Activated T-cell treated with anti-CD3 and anti-CD28 coated beads, Interleukin-2, amount 50 U/mL, for 24 hours (primary cell): ENCODE data around the gene DDX1.
"Not testable (repeated sequence)": the region's sequence is repeated elsewhere in the genome, so short reads cannot be mapped to it uniquely, and the experiment has no call there.

ENCODE experiments used
- DNase-seq: peaks from one replicate; pipeline ENCODE4 v3.0.0-alpha.2; 2020
- H3K27ac Mint-ChIP-seq: 2 replicates; pipeline ENCODE4 v1.8.0; 2020; ENCODE audit warnings: mild to moderate bottlenecking, mixed read lengths
- H3K27me3 Mint-ChIP-seq: 2 replicates; pipeline ENCODE4 v1.8.0; 2020; ENCODE audit warnings: mixed read lengths
- H3K36me3 Mint-ChIP-seq: 2 replicates; pipeline ENCODE4 v1.8.0; 2020; ENCODE audit warnings: low read depth, mixed read lengths
- H3K4me1 Mint-ChIP-seq: 2 replicates; pipeline ENCODE4 v1.8.0; 2020; ENCODE audit warnings: low read depth, mixed read lengths
- H3K4me3 Mint-ChIP-seq: 2 replicates; pipeline ENCODE4 v1.8.0; 2020; ENCODE audit warnings: mild to moderate bottlenecking, moderate library complexity, mixed read lengths
- H3K9me3 Mint-ChIP-seq: 2 replicates; pipeline ENCODE4 v1.8.0; 2020; ENCODE audit warnings: mixed read lengths

DDX1 gene

DNA sequence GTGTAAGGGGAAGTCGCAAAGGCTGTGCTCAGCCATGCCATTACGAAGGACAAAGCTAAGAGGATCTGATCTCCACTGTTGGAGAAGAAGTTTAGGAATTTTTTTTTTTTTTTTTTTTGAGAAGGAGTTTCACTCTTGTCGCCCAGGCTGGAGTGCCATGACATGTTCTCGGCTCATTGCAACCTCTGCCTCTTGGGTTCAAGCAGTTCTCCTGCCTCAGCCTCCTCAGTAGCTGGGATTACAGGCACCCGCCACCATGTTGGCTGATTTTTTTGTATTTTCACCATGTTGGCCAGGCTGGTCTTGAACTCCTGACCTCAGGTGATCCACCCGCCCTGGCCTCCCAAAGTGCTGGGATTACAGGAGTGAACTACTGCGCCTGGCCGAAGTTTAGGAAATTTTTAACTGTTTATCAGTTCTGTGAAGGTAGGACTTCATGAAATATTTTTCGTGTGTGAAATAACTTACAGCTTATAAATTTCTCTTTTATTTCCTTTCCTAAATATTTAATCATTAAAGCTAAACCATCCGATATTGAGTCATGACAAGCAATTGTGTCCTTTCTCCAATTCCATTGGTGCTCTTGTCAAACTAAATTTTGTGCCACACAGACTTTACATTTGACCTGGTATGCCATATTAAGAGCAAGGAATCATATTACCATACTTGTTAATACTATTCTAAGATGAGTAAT lies 22.2 kb downstream of the DDX1 start:
- Mint-ChIP-seq H3K4me1 (peaks cover 3% of the 10 kb centered on the region), H3K27me3 (no peaks in the 10 kb centered on the region), H3K9me3 (no peaks in the 10 kb centered on the region), H3K36me3 (peaks cover 71% of the 10 kb centered on the region), H3K4me3 (no peak overlapping the region), H3K27ac (no peak overlapping the region)
- DNase-seq = no peak

DNA sequence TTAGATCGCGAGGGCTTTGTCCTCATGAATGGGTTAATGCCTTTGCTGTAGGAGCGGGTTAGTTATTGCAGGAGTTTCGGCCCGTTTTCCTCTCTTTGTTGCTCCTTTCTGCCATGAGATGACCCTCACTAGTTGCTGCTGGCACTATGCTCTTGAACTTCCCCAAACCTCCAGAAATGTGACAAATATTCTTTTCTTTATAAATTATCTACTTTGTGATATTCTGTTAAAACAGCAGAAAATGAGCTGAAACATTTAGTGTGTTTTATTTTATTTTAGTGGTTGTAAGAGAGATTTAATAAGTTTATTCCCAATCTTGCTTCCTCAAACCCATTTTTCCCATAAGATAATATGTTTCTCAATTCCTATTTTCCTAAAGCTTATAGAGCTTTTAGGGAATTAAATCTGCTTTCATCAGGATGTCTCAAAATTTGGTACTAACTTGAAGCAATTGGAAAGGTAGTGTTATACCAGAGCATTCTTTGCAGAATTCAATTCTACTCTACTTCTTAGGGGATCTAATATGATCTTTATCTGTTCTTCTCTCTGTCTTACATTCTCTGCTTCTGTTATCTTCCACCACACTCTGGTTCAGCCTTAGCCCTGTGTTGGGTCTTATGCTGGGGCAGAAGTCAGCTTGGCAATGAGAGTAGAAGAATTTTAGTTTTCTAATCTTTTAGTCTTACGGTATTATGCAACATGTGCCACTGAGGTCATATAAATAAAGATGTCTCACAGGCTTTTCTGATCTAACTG lies 23.1 kb downstream of the DDX1 start:
- H3K27ac Mint-ChIP-seq = peak overlapping the region; percentile 27
- DNase-seq = no peak
- no peak overlapping the region for H3K4me3 Mint-ChIP-seq
- H3K36me3 Mint-ChIP-seq = peaks cover 71% of the 10 kb centered on the region
- peaks cover 3% of the 10 kb centered on the region for H3K4me1 Mint-ChIP-seq
- no peaks in the 10 kb centered on the region for H3K27me3 Mint-ChIP-seq
- no peaks in the 10 kb centered on the region for H3K9me3 Mint-ChIP-seq

DNA sequence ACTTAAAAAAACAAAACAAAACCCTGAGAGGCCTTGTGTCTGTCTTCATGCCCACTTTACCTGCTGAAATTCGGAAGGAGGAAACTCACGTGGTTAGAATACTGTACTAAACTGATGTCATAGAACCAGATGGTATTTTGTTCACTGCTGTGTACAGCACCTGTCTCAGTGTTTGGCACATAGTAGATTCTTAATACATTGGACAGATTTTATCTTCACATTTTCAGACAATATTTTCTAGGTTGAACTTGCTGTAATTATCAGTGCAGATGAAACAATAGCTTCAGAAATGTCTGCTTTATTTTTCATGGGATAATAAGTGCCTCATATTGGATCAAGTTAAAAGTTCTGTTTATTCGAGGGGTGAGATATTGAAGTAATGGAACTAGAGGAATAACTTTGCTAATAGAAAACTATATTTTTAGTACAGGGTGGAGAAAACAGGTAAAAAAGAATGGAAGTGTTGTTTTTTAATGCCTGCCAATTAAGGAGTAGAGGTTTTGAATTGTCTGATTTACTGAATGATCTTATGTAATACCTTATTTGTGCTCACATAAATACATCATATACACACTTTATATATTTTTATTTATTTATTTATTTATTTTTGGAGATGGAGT lies 23.7 kb downstream of the DDX1 start:
- Mint-ChIP-seq H3K9me3 (no peaks in the 10 kb centered on the region), H3K36me3 (peaks cover 70% of the 10 kb centered on the region), H3K27me3 (no peaks in the 10 kb centered on the region), H3K4me1 (peaks cover 3% of the 10 kb centered on the region), H3K27ac (peak overlapping the region; percentile 27), H3K4me3 (no peak overlapping the region)
- no peak for DNase-seq

DNA sequence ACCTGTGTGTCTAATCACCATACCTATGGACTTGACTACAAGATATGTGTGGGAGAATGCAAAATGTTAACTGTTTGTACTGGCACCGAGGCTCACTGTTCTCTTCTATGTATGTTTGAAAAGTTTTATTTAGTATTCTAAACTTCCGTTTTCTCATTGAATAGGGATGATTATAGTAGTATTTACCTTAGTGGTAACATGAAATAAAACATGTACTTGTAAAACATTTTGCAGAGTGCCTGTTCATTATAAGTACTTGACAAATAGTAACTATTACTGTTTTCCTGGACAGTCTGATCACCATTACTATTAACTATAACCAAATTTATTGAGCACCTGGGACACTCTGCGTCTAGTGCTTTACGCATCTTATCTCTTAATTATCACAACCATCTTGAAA lies 24.8 kb downstream of the DDX1 start:
- DNase-seq = no peak
- H3K36me3 Mint-ChIP-seq = peaks cover 73% of the 10 kb centered on the region
- H3K27ac Mint-ChIP-seq = no peak overlapping the region

DNA sequence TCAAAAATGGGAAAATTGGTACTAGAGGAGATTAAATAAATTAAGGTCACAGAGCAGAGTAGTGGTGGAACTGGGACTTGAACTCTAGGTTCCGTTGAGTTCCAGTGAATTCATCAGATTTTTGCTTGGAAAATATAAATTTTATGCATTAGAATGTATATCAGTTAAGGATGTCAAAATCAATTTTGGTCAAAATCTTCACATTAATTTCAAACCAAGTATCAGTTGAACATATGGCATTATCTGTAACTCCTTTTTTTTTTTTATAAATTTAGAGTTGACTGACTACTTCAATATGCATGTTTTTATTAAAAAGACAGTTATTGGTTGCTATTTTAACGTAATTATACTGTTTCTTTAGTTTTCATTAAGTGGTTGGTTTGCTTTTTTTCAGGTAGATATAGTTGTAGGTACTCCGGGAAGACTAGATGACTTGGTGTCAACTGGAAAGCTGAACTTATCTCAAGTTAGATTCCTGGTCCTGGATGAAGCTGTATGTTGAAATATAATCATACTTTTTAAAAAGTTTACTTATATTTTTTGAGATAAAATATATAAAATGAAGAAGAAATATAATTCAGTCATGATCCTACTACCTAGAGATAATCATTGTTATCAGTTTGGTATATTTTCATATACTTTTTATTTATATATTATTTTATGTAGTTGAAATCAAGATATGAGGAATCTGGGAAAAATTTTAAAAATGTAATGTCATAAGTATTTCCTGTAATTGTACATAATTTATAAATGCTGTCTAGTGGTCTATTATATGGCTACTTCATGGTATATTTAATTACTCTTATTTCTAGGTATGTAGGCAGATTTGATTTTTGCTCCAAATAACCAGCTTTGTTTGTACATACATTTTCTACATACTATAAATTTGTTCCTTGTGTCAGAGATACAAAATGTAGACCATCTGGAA lies 25.4 kb downstream of the DDX1 start:
- Mint-ChIP-seq H3K9me3 (no peaks in the 10 kb centered on the region), H3K36me3 (peaks cover 79% of the 10 kb centered on the region), H3K4me3 (no peak overlapping the region)

More for the DNA sequence above, 24.8 kb downstream of the DDX1 start:
- H3K27me3 Mint-ChIP-seq = no peaks in the 10 kb centered on the region
- no peaks in the 10 kb centered on the region for H3K9me3 Mint-ChIP-seq
- H3K4me1 Mint-ChIP-seq = peaks cover 3% of the 10 kb centered on the region
- no peak overlapping the region for H3K4me3 Mint-ChIP-seq

DNA sequence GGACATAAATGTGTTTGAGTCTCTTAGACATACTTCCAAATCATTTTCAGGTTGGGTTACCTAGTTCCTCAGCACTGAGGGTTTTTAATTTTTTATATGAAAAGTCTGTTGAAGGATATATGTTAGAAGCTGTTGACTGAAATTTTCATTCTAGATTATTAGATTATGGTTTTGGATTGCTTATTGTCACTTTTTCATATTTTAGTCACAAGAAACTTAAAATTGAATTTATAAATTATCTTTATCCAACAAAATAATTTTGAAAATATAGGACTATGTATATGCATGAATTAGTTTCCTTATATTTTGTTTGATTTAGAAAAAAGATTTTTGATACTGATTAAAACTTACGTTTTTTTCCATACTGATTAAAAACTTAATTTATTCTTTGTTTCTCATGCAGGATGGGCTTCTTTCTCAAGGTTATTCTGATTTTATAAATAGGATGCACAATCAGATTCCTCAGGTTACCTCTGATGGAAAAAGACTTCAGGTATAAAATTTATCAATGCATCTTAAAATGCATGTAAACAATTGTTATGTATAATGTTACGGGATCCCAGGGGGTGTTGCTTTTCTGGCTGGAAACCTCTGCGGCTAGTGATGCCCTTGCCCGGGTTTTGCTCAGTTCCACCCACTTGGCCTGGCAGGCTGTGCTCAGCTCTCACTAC lies 26.2 kb downstream of the DDX1 start:
- DNase-seq = no peak
- H3K9me3 Mint-ChIP-seq = no peaks in the 10 kb centered on the region
- H3K27ac Mint-ChIP-seq = no peak overlapping the region
- no peaks in the 10 kb centered on the region for H3K27me3 Mint-ChIP-seq
- no peak overlapping the region for H3K4me3 Mint-ChIP-seq
- peaks cover 3% of the 10 kb centered on the region for H3K4me1 Mint-ChIP-seq
- H3K36me3 Mint-ChIP-seq = peaks cover 86% of the 10 kb centered on the region

More for the DNA sequence above, 25.4 kb downstream of the DDX1 start:
- Mint-ChIP-seq H3K4me1 (peaks cover 3% of the 10 kb centered on the region), H3K27me3 (no peaks in the 10 kb centered on the region), H3K27ac (no peak overlapping the region)
- DNase-seq = no peak

DNA sequence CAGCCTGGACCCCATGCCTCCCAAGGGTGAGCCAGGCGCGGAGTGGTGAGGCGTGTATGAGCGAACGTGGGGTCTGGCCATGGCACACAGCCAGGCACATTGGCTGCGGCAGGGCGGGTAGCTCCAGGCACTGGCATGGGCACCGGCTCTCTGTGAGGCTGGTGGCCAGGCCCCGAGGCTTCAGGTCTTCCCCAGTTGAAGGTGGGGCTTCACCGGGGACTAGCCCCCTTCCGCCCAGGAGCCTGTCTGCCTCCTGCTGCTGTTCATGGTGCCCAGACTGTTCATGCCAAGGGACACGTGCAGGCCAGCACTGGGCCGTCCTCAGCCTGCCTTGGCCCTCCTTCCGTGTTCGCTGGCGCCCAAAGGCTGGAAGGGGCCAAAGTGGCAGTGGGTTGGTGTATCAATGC lies 26.8 kb downstream of the DDX1 start:
- no peak overlapping the region for H3K4me3 Mint-ChIP-seq
- peaks cover 85% of the 10 kb centered on the region for H3K36me3 Mint-ChIP-seq
- H3K27ac Mint-ChIP-seq = no peak overlapping the region
- no peaks in the 10 kb centered on the region for H3K9me3 Mint-ChIP-seq
- no peaks in the 10 kb centered on the region for H3K27me3 Mint-ChIP-seq
- no peak for DNase-seq
- H3K4me1 Mint-ChIP-seq = peaks cover 1% of the 10 kb centered on the region

DNA sequence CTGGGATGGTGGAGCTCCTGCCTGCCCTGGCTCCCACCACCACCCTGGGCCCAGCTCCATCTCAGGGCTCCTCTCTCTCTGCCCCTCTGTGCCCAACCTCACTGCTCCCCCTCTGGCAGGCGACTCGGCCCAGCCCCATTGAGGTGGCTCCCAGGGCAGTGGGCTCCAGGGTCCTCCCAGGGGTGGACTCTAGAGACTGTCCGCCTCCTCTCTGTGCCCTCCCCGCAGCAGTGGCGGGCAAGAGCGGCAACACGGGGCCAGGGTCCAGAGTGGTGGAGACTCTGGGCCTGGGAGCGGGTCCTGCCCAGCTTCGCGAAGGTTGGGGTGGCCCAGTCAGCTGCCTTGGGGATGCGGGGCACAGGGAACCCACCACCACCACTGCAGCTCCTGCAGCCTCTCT lies 27.4 kb downstream of the DDX1 start:
- H3K9me3 Mint-ChIP-seq = no peaks in the 10 kb centered on the region
- DNase-seq = no peak
- H3K27me3 Mint-ChIP-seq = no peaks in the 10 kb centered on the region
- H3K27ac Mint-ChIP-seq = no peak overlapping the region
- peaks cover 85% of the 10 kb centered on the region for H3K36me3 Mint-ChIP-seq
- H3K4me3 Mint-ChIP-seq = no peak overlapping the region
- H3K4me1 Mint-ChIP-seq = no peaks in the 10 kb centered on the region

DNA sequence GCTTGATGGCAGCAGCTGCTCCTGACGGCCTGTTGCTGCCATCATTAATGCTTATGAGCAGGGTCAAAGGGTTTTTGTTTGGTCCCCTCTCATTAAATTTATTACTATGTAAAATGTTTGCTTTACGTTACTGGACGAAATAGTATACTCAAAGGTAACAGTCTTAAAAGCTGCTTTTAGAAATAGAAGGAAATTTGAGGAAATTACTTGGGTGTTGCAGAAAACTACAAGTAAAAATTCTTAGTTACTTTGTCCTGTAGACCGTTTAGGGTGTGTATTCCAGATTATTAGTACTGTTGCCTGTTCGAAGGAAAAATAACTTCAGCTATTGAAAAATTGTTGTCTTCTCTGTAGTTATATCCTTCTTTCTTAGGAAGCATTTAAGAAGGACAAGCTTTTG lies 27.8 kb downstream of the DDX1 start:
- no peak overlapping the region for H3K27ac Mint-ChIP-seq
- H3K4me3 Mint-ChIP-seq = no peak overlapping the region
- no peak for DNase-seq
- no peaks in the 10 kb centered on the region for H3K4me1 Mint-ChIP-seq
- no peaks in the 10 kb centered on the region for H3K27me3 Mint-ChIP-seq
- no peaks in the 10 kb centered on the region for H3K9me3 Mint-ChIP-seq
- H3K36me3 Mint-ChIP-seq = peaks cover 85% of the 10 kb centered on the region

DNA sequence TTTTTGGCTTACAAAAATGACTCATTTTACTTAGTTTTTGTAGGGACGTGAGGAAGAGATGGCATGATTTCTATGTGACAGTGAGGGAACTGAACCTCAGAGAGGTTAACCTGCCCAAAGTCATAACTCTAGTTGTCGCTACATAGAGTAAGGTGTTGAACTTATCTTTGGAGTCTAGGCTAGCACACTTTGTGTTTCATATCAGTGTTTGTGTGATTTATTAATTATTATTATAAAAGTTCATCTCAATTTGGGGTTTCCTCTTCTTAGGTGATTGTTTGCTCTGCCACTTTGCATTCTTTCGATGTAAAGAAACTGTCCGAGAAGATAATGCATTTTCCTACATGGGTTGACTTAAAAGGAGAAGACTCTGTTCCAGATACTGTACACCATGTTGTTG lies 28.3 kb downstream of the DDX1 start:
- no peaks in the 10 kb centered on the region for H3K27me3 Mint-ChIP-seq
- DNase-seq = no peak
- no peak overlapping the region for H3K27ac Mint-ChIP-seq
- H3K4me1 Mint-ChIP-seq = no peaks in the 10 kb centered on the region
- no peaks in the 10 kb centered on the region for H3K9me3 Mint-ChIP-seq
- no peak overlapping the region for H3K4me3 Mint-ChIP-seq
- peaks cover 85% of the 10 kb centered on the region for H3K36me3 Mint-ChIP-seq

DNA sequence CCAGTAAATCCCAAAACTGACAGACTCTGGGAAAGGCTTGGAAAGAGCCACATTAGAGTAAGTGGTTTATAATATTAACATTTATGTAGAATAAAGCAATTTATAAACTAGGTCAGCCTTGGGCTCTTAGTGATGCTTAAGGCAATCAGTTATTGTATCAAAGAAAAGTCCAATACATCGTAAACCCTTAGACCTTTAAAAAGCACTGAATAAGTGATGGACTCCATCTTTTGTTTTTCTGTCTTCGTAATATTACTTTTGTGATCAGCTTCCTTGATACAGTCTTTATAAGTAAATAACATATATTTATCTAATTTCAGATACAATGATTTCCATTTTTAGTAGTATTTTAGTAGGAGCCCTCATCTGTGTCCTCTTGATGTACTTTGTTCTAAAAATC lies 28.7 kb downstream of the DDX1 start:
- Mint-ChIP-seq H3K27ac (no peak overlapping the region), H3K4me1 (no peaks in the 10 kb centered on the region), H3K9me3 (no peaks in the 10 kb centered on the region), H3K4me3 (no peak overlapping the region), H3K27me3 (no peaks in the 10 kb centered on the region), H3K36me3 (peaks cover 85% of the 10 kb centered on the region)
- DNase-seq = no peak

DNA sequence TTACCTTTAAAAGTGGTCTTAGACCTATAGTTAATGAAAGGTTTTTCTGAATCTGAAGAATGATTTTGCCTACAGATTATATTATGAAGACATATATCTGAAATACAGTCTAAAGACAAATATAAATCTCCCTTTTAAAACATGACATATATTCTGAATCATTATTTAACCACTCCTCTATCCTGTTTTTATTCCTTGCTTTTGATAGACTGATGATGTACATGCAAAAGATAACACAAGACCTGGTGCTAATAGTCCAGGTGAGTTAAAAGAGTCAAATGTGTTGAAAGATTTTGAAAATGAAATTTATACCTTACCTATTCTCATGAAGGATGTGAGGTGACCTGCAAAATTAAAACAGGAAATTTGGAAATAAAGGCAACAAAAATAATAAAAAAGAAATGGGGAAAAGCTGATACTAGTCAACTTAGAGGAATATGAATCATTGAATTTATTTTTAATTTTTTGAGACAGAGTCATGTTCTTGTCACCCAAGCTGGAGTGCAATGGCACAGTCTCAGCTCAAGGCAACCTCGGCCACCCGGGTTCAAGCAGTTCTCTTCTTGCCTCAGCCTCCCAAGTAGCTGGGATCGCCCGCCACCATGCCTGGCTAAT lies 29.3 kb downstream of the DDX1 start:
- no peak overlapping the region for H3K4me3 Mint-ChIP-seq
- H3K9me3 Mint-ChIP-seq = no peaks in the 10 kb centered on the region
- H3K36me3 Mint-ChIP-seq = peaks cover 87% of the 10 kb centered on the region
- H3K4me1 Mint-ChIP-seq = no peaks in the 10 kb centered on the region
- no peak for DNase-seq
- H3K27ac Mint-ChIP-seq = no peak overlapping the region
- no peaks in the 10 kb centered on the region for H3K27me3 Mint-ChIP-seq

DNA sequence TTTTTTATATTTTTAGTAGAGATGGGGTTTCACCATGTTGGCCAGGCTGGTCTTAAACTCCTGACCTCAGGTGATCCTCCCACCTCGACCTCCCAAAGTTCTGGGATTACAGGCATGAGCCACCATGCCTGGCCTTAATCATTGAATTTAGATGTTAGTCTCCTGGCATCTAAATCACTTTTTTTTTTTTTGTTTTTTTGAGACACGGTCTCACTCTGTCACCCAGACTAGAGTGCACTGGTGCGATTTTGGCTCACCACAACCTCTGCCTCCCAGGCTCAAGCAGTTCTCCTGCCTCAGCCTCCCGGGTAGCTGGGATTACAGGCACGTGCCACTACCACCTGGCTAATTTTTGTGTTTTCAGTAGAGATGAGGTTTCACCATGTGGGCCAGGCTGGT lies 29.8 kb downstream of the DDX1 start:
- not testable (repeated sequence) for H3K27ac Mint-ChIP-seq, DNase-seq, H3K27me3 Mint-ChIP-seq, H3K4me1 Mint-ChIP-seq, H3K4me3 Mint-ChIP-seq, H3K9me3 Mint-ChIP-seq
- peaks cover 87% of the 10 kb centered on the region for H3K36me3 Mint-ChIP-seq
